NB4 (cell line): ENCODE results near the gene VAMP5.

Experiments used
- POLR2A ChIP-seq: IDR thresholded peaks from 2 replicates; pipeline ENCODE4 v1.6.1; 2011; ENCODE audit warnings: mild to moderate bottlenecking; ENCODE audit not compliant: insufficient read length; ENCODE audit errors: extremely low read depth
- TF ChIP-seq, protein P1 (sequence below): IDR thresholded peaks from one replicate; pipeline ENCODE4 v1.5.1; 2012; ENCODE audit warnings: low read depth, low read length
- TF ChIP-seq, protein P2 (sequence below): IDR thresholded peaks from 2 replicates; pipeline ENCODE4 v1.6.1; 2011; ENCODE audit warnings: low read depth, low read length

DNA sequence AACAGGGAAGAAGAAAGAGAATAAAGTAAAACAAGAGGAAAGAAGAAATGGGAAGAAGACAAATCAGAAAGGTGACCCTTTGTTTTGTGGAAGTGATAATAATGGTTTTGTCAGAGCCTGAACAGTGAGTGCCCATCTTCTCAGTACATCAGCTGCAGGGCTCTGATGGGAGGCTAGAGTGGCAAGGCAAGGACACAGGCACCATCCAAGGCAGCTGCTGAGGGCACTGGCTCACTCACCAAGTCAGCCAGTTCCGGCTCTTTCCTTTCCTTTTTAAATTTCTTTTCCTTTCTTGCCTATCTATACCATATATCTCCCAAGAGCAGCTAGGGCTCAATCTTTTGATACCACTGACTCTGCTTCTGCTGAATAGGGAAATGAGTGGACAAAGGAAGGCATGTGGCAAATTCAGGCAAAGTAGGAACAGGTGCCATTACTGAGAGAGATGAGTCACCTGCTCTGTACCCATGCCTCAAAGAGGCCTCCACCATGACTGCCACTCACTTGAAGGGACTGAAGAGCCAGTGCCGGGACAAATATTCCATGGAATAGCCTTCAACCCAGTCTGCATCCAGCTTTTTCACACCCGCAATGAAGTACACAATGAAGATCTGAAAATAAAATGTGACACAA lies 29.1 kb upstream of the VAMP5 start:
- TF ChIP-seq, protein P1, sequence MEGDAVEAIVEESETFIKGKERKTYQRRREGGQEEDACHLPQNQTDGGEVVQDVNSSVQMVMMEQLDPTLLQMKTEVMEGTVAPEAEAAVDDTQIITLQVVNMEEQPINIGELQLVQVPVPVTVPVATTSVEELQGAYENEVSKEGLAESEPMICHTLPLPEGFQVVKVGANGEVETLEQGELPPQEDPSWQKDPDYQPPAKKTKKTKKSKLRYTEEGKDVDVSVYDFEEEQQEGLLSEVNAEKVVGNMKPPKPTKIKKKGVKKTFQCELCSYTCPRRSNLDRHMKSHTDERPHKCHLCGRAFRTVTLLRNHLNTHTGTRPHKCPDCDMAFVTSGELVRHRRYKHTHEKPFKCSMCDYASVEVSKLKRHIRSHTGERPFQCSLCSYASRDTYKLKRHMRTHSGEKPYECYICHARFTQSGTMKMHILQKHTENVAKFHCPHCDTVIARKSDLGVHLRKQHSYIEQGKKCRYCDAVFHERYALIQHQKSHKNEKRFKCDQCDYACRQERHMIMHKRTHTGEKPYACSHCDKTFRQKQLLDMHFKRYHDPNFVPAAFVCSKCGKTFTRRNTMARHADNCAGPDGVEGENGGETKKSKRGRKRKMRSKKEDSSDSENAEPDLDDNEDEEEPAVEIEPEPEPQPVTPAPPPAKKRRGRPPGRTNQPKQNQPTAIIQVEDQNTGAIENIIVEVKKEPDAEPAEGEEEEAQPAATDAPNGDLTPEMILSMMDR = no peak
- no peak for TF ChIP-seq POLR2A
- TF ChIP-seq, protein P2, sequence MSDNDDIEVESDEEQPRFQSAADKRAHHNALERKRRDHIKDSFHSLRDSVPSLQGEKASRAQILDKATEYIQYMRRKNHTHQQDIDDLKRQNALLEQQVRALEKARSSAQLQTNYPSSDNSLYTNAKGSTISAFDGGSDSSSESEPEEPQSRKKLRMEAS = no peak
